Activated CD8-positive, alpha-beta T cell treated with anti-CD3 and anti-CD28 coated beads for 36 hours (primary cell): ENCODE results near the gene ASPSCR1. TPM values are rescaled to one million over a fixed set of nuclear protein-coding genes. Genes with fewer than 3 reads are reported as not detected.

Experiments used
- ATAC-seq: fragments of 200-7000 bp; cut with Tn5 transposase; one replicate; pipeline ENCODE4 v1.10.0; 2021; ENCODE audit warnings: mild to moderate bottlenecking, moderate library complexity
- CTCF ChIA-PET: fragments of 350-600 bp; sonication (Branson Sonifier 250); formaldehyde crosslinking; loops from one replicate; lab custom pipeline; 2021; ENCODE audit warnings: antibody characterized with exemption; lab: Charles Lee
- POLR2A ChIA-PET: fragments of 350-600 bp; sonication (Branson Sonifier 250); formaldehyde crosslinking; loops from one replicate; lab custom pipeline; 2021; ENCODE audit warnings: antibody characterized with exemption; lab: Charles Lee
- DNase-seq: peaks from one replicate; pipeline ENCODE4 v3.0.0-alpha.2; 2020
- H3K27ac Mint-ChIP-seq: one replicate; pipeline ENCODE4 v1.8.0; 2021; ENCODE audit warnings: mild to moderate bottlenecking, mixed read lengths
- H3K27me3 Mint-ChIP-seq: one replicate; pipeline ENCODE4 v1.8.0; 2021; ENCODE audit warnings: mixed read lengths
- H3K36me3 Mint-ChIP-seq: one replicate; pipeline ENCODE4 v1.8.0; 2021; ENCODE audit warnings: low read depth, mixed read lengths
- H3K4me1 Mint-ChIP-seq: one replicate; pipeline ENCODE4 v1.8.0; 2021; ENCODE audit warnings: low read depth, mixed read lengths
- H3K4me3 Mint-ChIP-seq: one replicate; pipeline ENCODE4 v1.8.0; 2021; ENCODE audit warnings: mild to moderate bottlenecking, moderate library complexity, mixed read lengths
- H3K9me3 Mint-ChIP-seq: one replicate; pipeline ENCODE4 v1.8.0; 2021; ENCODE audit warnings: mixed read lengths
- intact Hi-C: fragments of 100-400 bp; cut with micrococcal nuclease; formaldehyde crosslinking; loops from one replicate; pipeline ENCODE4 v1.10.0; 2022
- total RNA-seq, 2 experiments: library from RNA; stranded (reverse); gene quantifications; one replicate each; pipeline ENCODE4 v1.2.3, GENCODE V29; 2021
- TF ChIP-seq, protein P1 (sequence below): fragments of 200-600 bp; IDR thresholded peaks from one replicate; pipeline ENCODE4 v1.8.0; 2022; ENCODE audit warnings: antibody characterized with exemption, mild to moderate bottlenecking

ASPSCR1 gene
- total RNA-seq, 2 experiments from 2014 or later = 18.7 to 24.5 TPM

DNA sequence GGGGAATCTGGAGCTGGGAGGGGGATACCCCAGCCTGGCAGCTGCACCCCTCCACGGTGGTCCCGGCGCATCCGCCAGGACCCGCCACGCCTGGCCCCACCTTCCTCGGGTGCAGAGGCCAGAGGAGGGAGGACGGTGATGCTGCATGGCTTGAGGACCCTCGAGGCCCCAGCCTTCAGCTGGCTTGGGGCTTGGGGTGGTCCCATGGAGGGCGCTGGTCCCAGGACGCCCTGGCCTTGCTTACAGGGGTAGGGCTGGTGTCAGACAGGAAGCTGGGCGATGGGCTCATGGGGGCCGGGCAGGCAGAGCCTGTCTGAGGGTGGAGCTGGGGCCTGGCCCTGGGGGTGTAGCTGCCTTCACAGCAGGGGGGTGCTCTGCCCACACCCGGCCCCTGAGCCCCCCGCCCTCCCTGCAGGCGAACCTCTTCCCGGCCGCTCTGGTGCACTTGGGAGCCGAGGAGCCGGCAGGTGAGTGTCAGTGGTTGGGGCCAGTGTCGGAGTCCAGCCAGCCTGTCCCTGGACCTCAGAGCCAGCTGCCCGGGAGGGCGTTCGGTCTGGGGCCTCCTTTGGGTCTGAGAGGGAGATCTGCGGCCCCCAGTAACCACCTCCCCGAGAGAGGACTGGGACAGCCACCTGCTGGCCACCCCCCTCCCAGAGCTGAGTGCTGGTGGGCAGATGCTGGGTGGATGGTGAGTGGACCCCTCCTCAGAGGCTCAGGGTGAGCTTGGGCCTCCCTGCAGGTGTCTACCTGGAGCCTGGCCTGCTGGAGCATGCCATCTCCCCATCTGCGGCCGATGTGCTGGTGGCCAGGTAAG, 38.8 kb downstream of the ASPSCR1 start:
- H3K4me3 Mint-ChIP-seq = no peak overlapping the region
- intact Hi-C loops = no loop called here
- no peak for ATAC-seq
- TF ChIP-seq, protein P1, sequence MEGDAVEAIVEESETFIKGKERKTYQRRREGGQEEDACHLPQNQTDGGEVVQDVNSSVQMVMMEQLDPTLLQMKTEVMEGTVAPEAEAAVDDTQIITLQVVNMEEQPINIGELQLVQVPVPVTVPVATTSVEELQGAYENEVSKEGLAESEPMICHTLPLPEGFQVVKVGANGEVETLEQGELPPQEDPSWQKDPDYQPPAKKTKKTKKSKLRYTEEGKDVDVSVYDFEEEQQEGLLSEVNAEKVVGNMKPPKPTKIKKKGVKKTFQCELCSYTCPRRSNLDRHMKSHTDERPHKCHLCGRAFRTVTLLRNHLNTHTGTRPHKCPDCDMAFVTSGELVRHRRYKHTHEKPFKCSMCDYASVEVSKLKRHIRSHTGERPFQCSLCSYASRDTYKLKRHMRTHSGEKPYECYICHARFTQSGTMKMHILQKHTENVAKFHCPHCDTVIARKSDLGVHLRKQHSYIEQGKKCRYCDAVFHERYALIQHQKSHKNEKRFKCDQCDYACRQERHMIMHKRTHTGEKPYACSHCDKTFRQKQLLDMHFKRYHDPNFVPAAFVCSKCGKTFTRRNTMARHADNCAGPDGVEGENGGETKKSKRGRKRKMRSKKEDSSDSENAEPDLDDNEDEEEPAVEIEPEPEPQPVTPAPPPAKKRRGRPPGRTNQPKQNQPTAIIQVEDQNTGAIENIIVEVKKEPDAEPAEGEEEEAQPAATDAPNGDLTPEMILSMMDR = no peak
- peaks cover 4% of the 10 kb centered on the region for H3K4me1 Mint-ChIP-seq
- H3K9me3 Mint-ChIP-seq = no peaks in the 10 kb centered on the region
- ChIA-PET CTCF (interaction anchor here (1.2 to 2.1 kb wide), 2 partner anchors 34 to 56 kb away, joined by 3 to 14 read pairs; partner anchors contain the start of gene NOTUM), POLR2A (interaction anchor here (1.0 kb wide), 1 partner anchor 37 kb away, joined by 4 read pairs; no protein-coding TSS in a partner anchor)
- H3K27me3 Mint-ChIP-seq = no peaks in the 10 kb centered on the region
- no peak for DNase-seq
- H3K36me3 Mint-ChIP-seq = peaks cover 3% of the 10 kb centered on the region
- H3K27ac Mint-ChIP-seq = no peak overlapping the region

DNA sequence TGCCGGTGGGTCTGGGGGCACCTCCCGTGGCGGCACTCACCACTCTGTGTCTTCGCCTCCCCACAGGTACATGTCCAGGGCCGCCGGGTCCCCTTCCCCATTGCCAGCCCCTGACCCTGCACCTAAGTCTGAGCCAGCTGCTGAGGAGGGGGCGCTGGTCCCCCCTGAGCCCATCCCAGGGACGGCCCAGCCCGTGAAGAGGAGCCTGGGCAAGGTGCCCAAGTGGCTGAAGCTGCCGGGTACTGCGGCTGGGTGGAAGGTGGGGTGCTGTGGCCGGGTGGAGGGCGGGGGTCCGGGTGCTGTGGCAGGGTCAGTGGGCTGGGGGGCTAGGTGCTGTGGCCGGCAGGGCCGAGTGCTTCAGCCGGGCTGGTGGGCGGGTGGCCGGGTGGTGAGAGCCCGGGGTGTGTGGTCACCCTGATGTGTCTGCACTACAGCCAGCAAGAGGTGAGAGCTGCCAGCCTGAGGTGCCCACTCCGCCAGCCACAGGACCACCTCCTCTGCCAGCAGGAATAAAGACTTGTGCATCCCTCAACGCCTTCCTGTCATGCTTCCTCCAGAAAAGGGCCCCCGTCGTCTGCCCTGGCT, 39.5 kb downstream of the ASPSCR1 start:
- DNase-seq (no peak), ATAC-seq (no peak)
- Mint-ChIP-seq H3K4me3 (no peak overlapping the region), H3K27ac (no peak overlapping the region), H3K4me1 (peaks cover 8% of the 10 kb centered on the region), H3K27me3 (no peaks in the 10 kb centered on the region), H3K9me3 (no peaks in the 10 kb centered on the region), H3K36me3 (peaks cover 5% of the 10 kb centered on the region)
- CTCF ChIA-PET = interaction anchor here (1.2 to 2.1 kb wide), 2 partner anchors 35 to 57 kb away, joined by 3 to 14 read pairs; partner anchors contain the start of gene NOTUM
- POLR2A ChIA-PET = interaction anchor here (1.0 kb wide), 1 partner anchor 38 kb away, joined by 4 read pairs; no protein-coding TSS in a partner anchor
- intact Hi-C loops = no loop called here
- TF ChIP-seq, protein P1 = no peak

DNA sequence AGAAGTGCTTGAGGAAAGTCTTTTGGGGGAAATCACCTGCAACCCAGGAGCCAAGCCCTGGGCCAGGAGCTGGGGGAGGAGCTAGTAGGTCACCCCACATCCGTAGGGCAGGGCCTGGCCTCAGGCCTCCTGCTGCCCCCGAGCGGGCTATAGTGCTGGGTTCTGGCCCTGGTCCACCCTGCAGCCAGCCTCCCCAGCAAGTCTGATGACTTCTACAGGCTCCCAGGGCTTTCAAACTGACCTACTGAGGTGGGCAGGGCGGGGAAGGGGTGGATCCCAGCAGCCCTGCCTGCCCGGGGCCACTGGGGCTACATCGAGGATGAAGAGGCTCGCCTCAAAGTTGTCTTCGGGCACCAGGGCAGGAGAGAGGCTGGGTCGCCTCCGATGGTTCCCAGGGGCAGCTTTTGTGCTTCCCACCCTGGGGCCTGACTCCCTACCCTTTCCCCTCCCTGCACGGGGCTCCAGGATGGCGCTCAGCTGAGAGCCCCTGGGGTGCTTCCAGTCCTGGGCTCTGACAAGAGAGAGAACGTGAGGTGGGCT, 40.3 kb downstream of the ASPSCR1 start:
- Mint-ChIP-seq H3K4me1 (peaks cover 8% of the 10 kb centered on the region), H3K4me3 (no peak overlapping the region), H3K9me3 (no peaks in the 10 kb centered on the region), H3K36me3 (peaks cover 5% of the 10 kb centered on the region), H3K27me3 (no peaks in the 10 kb centered on the region), H3K27ac (no peak overlapping the region)
- DNase-seq (no peak), ATAC-seq (no peak)
- CTCF ChIA-PET = interaction anchor here (1.9 to 2.1 kb wide), 2 partner anchors 21 to 58 kb away, joined by 6 to 14 read pairs; partner anchors contain the start of genes DCXR and NOTUM
- intact Hi-C loops = no loop called here
- POLR2A ChIA-PET = no interaction called here
- TF ChIP-seq, protein P1 = no peak

DNA sequence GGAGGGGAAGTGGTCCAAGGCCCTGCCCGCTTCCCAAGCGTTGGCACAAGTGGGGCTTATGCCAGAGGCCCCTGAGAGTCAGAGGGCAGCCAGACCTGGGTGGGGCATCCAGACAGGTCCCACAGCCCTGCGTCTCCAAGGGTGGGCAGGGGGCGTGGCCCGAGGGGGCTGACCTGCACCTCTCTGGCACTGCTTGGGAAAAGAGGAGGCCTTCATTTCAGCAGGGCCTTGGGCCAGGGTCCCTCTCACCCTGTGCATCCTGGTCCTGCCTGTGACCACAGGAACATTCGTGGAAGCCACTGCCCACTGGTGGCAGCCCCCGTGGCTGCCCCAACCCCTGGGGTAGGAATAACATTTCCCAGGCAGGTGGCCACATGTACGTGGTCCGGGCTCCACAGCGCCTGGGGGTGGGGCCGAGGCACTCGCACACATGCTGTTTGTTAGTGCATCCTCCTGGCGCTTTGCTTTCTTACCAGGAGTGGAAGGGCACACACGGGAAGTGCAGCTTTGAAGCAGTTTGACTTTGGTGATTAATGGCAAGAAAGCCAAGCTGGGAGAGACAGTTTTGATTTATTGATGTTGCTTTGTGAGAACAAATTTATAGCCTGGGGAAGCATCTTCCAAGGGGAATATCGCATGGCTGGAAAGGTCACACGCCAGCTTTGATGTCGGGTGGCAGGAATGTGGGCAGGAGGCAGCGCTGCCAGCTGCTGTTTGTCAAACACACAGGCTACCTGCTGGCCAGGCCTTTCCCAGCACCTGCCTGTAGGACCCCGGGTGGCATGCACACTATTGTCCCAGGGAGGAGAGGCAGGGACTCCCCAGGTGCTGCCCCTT, 40.9 kb downstream of the ASPSCR1 start:
- no peaks in the 10 kb centered on the region for H3K9me3 Mint-ChIP-seq

More for the DNA sequence above, 40.9 kb downstream of the ASPSCR1 start:
- ATAC-seq = no peak
- Mint-ChIP-seq H3K27ac (no peak overlapping the region), H3K27me3 (no peaks in the 10 kb centered on the region), H3K4me1 (peaks cover 8% of the 10 kb centered on the region), H3K36me3 (peaks cover 5% of the 10 kb centered on the region), H3K4me3 (no peak overlapping the region)
- no peak for DNase-seq
- TF ChIP-seq, protein P1 = no peak
- intact Hi-C loops = no loop called here
- POLR2A ChIA-PET = interaction anchor here (1.5 kb wide), 1 partner anchor 59 kb away, joined by 3 read pairs; no protein-coding TSS in a partner anchor
- CTCF ChIA-PET = interaction anchor here (1.1 to 6.5 kb wide), 6 partner anchors 12 to 127 kb away, joined by 3 to 121 read pairs (median 14); partner anchors contain the start of genes DCXR, NOTUM and RAC3
